ENCODE results near the gene GPR152. TPM values are rescaled to one million over a fixed set of nuclear protein-coding genes. Genes with fewer than 3 reads are reported as not detected.
A peak's percentile ranks its signal among the peaks of the same experiment; 100 is the strongest.

GPR152 gene
- total RNA-seq, 2 donors from 2014 or later = not detected

DNA sequence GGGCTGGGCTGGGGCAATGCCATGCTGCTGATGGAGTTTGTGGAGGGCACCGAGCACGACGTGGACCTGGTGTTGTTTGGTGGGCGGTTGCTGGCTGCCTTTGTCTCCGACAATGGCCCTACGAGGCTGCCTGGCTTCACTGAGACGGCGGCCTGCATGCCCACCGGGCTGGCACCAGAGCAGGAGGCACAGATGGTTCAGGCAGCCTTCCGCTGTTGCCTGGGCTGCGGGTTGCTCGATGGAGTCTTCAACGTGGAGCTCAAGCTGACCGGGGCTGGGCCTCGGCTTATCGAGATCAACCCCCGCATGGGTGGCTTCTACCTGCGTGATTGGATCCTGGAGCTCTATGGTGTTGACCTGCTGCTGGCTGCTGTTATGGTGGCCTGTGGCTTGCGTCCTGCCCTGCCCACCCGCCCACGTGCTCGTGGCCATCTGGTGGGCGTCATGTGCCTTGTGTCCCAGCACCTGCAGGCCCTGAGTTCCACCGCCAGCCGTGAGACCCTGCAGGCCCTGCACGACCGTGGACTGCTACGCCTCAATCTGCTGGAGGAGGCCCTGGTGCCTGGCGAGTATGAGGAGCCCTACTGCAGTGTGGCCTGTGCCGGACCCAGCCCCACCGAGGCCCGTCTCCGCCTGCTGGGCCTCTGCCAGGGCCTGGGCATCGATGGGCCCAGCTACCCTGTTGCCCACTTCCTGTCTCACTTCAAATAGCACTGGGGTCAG is 28.5 kb downstream of the GPR152 start:
- WGBS, 2 experiments (ENCODE audit: insufficient coverage in 1 of 2, insufficient read length in 1 of 2) = 93 to 94% methylated on average over 26 to 34 of the region's 34 CpGs
- Mint-ChIP-seq H3K4me3 (no peak overlapping the region), H3K4me1 (peaks cover 3% of the 10 kb centered on the region), H3K27me3 (ENCODE audit: insufficient read depth) (peaks cover 3% of the 10 kb centered on the region), H3K36me3 (ENCODE audit: low read depth) (no peaks in the 10 kb centered on the region), H3K27ac (no peak overlapping the region), H3K9me3 (no peaks in the 10 kb centered on the region)
- Histone ChIP-seq H3K27me3 (ENCODE audit: control insufficient read depth, insufficient read depth, low read length, poor library complexity, severe bottlenecking) (peaks cover 5% of the 10 kb centered on the region), H3K9ac (ENCODE audit: extremely low read depth, low read length, poor library complexity, severe bottlenecking) (no peak overlapping the region), H3K27ac (ENCODE audit: low read depth, low read length) (no peak overlapping the region), H3K9me3 (ENCODE audit: control insufficient read depth, low read length) (no peaks in the 10 kb centered on the region), H3K36me3 (ENCODE audit: control insufficient read depth, insufficient read depth, low read length) (no peaks in the 10 kb centered on the region), H3K4me3 (ENCODE audit: low read length) (no peak overlapping the region), H3K4me1 (ENCODE audit: control insufficient read depth, insufficient read depth, low read length) (peaks cover 3% of the 10 kb centered on the region)
- DNase-seq = no peak
- TF ChIP-seq, protein P1, sequence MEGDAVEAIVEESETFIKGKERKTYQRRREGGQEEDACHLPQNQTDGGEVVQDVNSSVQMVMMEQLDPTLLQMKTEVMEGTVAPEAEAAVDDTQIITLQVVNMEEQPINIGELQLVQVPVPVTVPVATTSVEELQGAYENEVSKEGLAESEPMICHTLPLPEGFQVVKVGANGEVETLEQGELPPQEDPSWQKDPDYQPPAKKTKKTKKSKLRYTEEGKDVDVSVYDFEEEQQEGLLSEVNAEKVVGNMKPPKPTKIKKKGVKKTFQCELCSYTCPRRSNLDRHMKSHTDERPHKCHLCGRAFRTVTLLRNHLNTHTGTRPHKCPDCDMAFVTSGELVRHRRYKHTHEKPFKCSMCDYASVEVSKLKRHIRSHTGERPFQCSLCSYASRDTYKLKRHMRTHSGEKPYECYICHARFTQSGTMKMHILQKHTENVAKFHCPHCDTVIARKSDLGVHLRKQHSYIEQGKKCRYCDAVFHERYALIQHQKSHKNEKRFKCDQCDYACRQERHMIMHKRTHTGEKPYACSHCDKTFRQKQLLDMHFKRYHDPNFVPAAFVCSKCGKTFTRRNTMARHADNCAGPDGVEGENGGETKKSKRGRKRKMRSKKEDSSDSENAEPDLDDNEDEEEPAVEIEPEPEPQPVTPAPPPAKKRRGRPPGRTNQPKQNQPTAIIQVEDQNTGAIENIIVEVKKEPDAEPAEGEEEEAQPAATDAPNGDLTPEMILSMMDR (conservative IDR thresholded peaks at IDR 0.05) = no peak

DNA sequence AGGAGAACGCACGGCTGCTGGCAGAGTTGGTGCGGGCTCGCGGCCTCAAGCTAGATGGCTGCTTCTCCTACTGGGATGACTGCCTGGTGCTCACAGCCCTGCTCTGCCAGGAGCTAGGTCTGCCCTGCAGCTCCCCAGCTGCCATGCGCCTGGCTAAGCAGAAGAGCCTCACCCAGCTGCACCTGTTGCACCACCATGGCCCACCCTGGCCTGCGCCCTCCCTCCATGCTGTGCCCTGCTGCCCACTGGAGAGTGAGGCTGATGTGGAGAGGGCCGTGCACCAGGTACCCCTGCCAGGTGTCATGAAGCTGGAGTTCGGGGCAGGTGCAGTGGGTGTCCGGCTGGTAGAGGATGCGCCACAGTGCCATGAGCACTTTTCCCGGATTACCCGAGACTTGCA is 29.1 kb downstream of the GPR152 start:
- Histone ChIP-seq H3K9me3 (ENCODE audit: control insufficient read depth, low read length) (no peaks in the 10 kb centered on the region), H3K27me3 (ENCODE audit: control insufficient read depth, insufficient read depth, low read length, poor library complexity, severe bottlenecking) (peaks cover 5% of the 10 kb centered on the region), H3K9ac (ENCODE audit: extremely low read depth, low read length, poor library complexity, severe bottlenecking) (no peak overlapping the region), H3K4me1 (ENCODE audit: control insufficient read depth, insufficient read depth, low read length) (peaks cover 3% of the 10 kb centered on the region), H3K4me3 (ENCODE audit: low read length) (no peak overlapping the region), H3K36me3 (ENCODE audit: control insufficient read depth, insufficient read depth, low read length) (no peaks in the 10 kb centered on the region), H3K27ac (ENCODE audit: low read depth, low read length) (no peak overlapping the region)
- no peak overlapping the region for H3K27ac Mint-ChIP-seq
- H3K36me3 Mint-ChIP-seq (ENCODE audit: low read depth) = no peaks in the 10 kb centered on the region
- H3K4me3 Mint-ChIP-seq = no peak overlapping the region
- DNase-seq = no peak
- H3K9me3 Mint-ChIP-seq = no peaks in the 10 kb centered on the region
- 92 to 96% methylated on average over 11 to 13 of the region's 13 CpGs for whole genome bisulfite sequencing, 2 experiments (ENCODE audit: insufficient coverage in 1 of 2, insufficient read length in 1 of 2)
- H3K4me1 Mint-ChIP-seq = peaks cover 3% of the 10 kb centered on the region
- TF ChIP-seq, protein P1 (conservative IDR thresholded peaks at IDR 0.05) = no peak
- H3K27me3 Mint-ChIP-seq (ENCODE audit: insufficient read depth) = peaks cover 3% of the 10 kb centered on the region

DNA sequence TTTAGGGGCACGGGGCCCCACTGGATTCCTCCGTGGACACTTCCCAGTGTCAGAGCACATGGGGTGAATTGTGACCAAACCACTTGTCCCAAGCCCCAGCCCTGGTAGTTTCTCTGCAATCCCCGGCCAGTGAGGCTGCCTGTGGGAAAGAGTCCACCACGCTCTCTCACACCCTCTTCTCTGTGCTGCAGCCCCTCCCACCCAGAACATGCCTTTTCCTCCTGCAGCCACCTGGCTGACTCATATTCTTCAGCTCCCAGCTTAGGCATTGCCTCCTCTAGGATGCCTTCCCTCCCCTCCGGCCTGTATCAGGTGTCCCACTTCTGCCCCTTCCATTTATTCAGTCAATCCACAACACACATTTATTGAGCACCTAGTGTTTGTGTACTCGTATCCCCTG is 29.6 kb downstream of the GPR152 start:
- no peak overlapping the region for H3K4me3 Mint-ChIP-seq
- H3K27ac ChIP-seq (ENCODE audit: low read depth, low read length) = no peak overlapping the region
- no peaks in the 10 kb centered on the region for H3K9me3 Mint-ChIP-seq
- WGBS, 2 experiments (ENCODE audit: insufficient coverage in 1 of 2, insufficient read length in 1 of 2) = 78 to 83% methylated on average over 4 to 6 of the region's 6 CpGs
- peak overlapping the region; percentile 45 for H3K27ac Mint-ChIP-seq
- TF ChIP-seq, protein P1 (conservative IDR thresholded peaks at IDR 0.05) = no peak
- no peaks in the 10 kb centered on the region for H3K9me3 ChIP-seq (ENCODE audit: control insufficient read depth, low read length)
- peak; percentile 78 for DNase-seq
- H3K4me3 ChIP-seq (ENCODE audit: low read length) = no peak overlapping the region
- H3K4me1 ChIP-seq (ENCODE audit: control insufficient read depth, insufficient read depth, low read length) = peaks cover 1% of the 10 kb centered on the region
- no peaks in the 10 kb centered on the region for H3K36me3 ChIP-seq (ENCODE audit: control insufficient read depth, insufficient read depth, low read length)
- no peaks in the 10 kb centered on the region for H3K36me3 Mint-ChIP-seq (ENCODE audit: low read depth)
- peaks cover 3% of the 10 kb centered on the region for H3K4me1 Mint-ChIP-seq
- peaks cover 5% of the 10 kb centered on the region for H3K27me3 Mint-ChIP-seq (ENCODE audit: insufficient read depth)
- H3K27me3 ChIP-seq (ENCODE audit: control insufficient read depth, insufficient read depth, low read length, poor library complexity, severe bottlenecking) = peaks cover 5% of the 10 kb centered on the region
- H3K9ac ChIP-seq (ENCODE audit: extremely low read depth, low read length, poor library complexity, severe bottlenecking) = no peak overlapping the region

Data from endodermal cell (in vitro differentiated cells).